H7 (cell line): Measurements from ENCODE around the gene QSOX1. TPM values are rescaled to one million over a fixed set of nuclear protein-coding genes. Genes with fewer than 3 reads are reported as not detected.
A peak's percentile ranks its signal among the peaks of the same experiment; 100 is the strongest.

Experiments
- DNase-seq: peaks from one replicate; pipeline ENCODE4 v3.0.0; 2012
- H3K27me3 ChIP-seq: 2 replicates; pipeline ENCODE4 v1.6.0; 2011; ENCODE audit warnings: mild to moderate bottlenecking, low read length; ENCODE audit not compliant: control insufficient read depth, insufficient read depth
- H3K36me3 ChIP-seq: replicated peaks from 2 replicates; pipeline ENCODE4 v1.5.1; 2011; ENCODE audit warnings: low read length; ENCODE audit not compliant: control insufficient read depth, insufficient read depth
- H3K4me3 ChIP-seq: 2 replicates; pipeline ENCODE4 v1.5.1; 2011; ENCODE audit warnings: low read depth, mild to moderate bottlenecking, control low read depth, low read length, moderate library complexity; ENCODE audit not compliant: insufficient read depth
- total RNA-seq: library from RNA; depleted of rRNA; stranded (reverse); fragments of >200 nt; shearing (Covaris generic); gene quantifications from 2 replicates; pipeline ENCODE4 v1.2.3, GENCODE V29; 2014

QSOX1 gene
- total RNA-seq, 1 experiment from 2014 or later = 133 TPM

DNA sequence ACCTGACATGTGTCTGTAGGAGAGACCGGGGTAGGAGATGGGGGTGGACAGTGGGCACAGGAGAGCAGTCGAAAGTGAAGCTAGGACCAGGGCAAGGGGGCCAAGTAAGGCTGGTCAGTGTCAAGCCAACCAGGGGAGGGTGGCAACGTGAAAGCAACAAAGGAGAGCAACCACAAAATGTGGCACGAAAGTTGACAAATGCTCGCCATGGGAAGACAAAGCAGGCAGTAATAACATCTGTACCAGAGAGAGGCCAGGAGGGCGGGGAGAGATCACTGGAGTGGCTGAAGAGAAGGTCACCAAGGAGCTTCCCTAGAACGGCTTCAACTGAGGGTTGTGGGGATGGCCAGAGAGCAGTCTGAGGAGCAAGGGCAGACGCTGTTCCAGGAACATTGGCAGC is 17.0 kb downstream of the QSOX1 start:
- H3K36me3 ChIP-seq = no peaks in the 10 kb centered on the region; the same call in none of the 2 replicates
- DNase-seq = no peak
- no peak overlapping the region for H3K4me3 ChIP-seq
- H3K27me3 ChIP-seq = no peaks in the 10 kb centered on the region

DNA sequence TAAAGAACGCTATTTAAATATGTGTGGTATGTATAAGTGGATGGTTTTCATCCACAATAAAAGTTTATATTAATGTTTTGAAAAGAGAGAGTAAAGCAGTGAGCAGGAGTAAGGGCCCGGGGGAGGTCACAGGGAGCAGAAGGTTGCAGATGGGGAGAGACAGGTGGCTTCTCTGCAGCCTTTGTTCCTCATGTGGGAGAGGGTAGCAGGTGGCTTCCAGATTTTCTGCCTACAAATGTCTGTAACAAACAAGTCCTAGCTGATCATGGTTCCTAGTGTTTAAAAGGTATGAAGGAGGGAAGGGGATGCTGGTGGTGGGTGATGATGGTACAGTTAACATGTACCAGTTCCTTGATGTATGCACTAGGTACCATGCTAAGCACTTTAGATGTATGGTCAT is 18.8 kb downstream of the QSOX1 start:
- no peak overlapping the region for H3K4me3 ChIP-seq
- no peaks in the 10 kb centered on the region; the same call in none of the 2 replicates for H3K36me3 ChIP-seq
- DNase-seq = no peak
- no peaks in the 10 kb centered on the region for H3K27me3 ChIP-seq

DNA sequence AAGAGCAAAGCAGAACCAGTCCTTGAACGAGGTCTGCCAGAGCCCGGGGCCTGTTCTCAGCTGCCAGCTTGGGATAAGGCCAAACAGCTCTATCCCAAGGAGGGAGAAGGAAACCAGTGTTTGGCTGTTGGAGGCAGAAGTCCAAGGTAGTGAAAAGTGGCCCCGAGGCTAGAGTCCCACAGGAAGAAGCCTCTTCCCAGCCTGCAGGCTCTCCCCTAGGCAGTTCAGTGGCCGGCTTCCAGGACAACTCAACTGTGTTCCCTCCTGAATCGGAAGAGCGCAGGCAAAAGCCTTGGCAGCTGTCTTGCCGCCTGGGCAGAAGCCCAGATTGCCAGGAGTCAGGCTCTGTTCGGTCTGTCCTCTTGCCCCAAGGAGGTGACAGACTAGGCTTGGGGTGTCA is 19.3 kb downstream of the QSOX1 start:
- Histone ChIP-seq H3K36me3 (no peaks in the 10 kb centered on the region; the same call in none of the 2 replicates), H3K4me3 (no peak overlapping the region), H3K27me3 (no peaks in the 10 kb centered on the region)
- DNase-seq = no peak

DNA sequence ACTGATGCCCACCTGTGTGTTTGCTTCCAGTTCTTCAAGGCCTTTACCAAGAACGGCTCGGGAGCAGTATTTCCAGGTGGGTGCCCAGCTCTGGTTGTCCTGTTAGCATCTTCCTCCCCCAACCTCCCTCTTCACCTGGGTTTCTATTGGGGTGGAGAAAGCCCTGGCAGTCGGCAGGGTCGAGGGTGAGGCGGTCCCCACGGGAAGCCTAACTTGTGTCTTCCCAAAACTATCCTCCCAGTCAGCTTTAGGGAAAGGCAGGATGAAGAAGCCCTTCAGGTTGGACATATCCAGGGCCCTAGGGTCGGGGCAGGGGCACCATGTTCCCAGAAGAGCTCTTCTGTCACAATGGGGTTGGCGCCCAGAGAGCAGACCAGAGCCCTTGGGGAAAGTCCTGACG is 20.6 kb downstream of the QSOX1 start:
- DNase-seq = no peak
- no peaks in the 10 kb centered on the region for H3K27me3 ChIP-seq
- no peak overlapping the region for H3K4me3 ChIP-seq
- no peaks in the 10 kb centered on the region; the same call in none of the 2 replicates for H3K36me3 ChIP-seq

DNA sequence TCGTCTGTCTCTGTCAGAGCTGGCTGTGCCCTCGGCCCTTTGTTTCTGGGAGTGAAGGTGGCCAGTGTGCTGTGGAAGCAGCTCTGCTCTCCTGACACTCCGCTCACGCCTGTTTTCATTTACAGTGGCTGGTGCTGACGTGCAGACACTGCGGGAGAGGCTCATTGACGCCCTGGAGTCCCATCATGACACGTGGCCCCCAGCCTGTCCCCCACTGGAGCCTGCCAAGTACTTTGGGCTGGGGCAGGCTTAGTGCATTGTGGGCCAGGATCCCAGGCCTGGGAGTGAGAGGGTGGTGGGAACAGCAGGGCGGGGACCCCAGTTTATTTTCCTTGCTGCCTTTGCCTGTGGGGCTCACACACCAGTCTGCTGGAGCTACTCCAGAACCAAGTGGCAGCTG is 21.1 kb downstream of the QSOX1 start:
- no peaks in the 10 kb centered on the region for H3K27me3 ChIP-seq
- H3K4me3 ChIP-seq = no peak overlapping the region

DNA sequence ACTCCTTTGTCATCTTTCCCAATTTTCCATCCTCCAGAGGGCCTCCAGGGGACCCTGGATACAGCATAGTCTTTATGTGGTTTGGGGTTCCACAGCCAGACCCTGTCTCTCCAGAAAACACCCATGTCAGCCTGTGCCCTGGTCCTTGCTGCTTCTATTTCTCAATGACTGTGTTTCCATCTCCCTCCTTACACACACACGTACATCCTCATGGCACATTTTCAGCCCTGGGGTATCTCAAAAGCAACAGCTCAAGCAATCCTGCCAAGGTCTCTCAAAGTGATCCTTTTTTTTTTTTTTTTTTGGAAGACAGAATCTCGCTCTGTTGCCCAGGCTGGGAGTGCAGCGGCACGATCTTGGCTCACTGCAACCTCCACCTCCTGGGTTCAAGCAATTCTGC is 22.3 kb downstream of the QSOX1 start:
- H3K4me3 ChIP-seq = no peak overlapping the region
- DNase-seq = no peak
- no peaks in the 10 kb centered on the region for H3K27me3 ChIP-seq
- no peaks in the 10 kb centered on the region; the same call in 1 of the 2 replicates for H3K36me3 ChIP-seq

More for the DNA sequence above, 21.1 kb downstream of the QSOX1 start:
- no peaks in the 10 kb centered on the region; the same call in none of the 2 replicates for H3K36me3 ChIP-seq
- no peak for DNase-seq

DNA sequence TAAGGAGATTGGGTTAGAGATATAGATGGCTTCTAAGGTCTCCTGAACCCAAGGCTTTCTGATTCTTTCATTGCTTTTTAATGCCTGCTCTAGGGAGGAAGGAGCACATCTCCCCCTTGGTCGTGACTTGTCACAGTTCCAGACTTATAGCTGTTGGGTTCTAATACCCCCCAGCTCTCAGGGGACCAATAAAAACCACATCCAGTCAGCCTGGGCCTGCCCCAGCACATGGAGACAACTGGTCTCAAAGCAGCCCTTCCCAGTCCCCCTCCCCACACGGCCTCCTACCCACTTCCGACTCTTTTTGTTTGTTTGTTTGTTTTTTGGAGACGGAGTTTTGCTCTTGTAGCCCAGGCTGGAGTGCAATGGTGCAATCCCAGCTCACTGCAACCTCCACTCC is 23.3 kb downstream of the QSOX1 start:
- Histone ChIP-seq H3K27me3 (no peaks in the 10 kb centered on the region), H3K4me3 (no peak overlapping the region), H3K36me3 (no peaks in the 10 kb centered on the region; the same call in none of the 2 replicates)
- no peak for DNase-seq

DNA sequence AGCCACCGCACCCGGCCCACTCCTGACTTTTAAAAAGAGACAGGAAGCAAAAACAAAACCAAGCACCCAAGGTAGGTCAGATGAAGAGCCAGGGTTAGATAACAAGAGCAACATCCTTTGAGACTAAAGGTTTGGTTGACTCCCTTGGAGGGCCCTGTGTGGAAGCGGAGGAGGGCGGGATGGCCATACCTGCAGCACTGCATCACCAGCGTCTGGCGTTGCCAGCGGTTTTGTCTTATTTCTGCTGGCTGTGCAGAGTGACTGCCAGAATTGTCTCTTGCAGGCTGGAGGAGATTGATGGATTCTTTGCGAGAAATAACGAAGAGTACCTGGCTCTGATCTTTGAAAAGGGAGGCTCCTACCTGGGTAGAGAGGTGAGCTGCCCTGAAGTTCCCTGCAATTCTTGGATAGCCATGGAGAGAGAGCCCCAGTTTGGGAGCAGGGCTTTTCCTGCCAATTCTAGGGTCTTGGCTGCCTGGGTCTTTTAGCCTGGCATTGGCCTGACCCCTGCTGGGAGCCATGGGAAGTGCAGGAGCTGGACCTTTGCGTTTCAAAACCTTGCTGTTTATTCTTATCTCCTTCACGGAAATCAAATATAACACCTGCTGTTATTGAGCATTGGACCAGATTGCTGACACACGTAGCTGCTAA is 24.0 kb downstream of the QSOX1 start:
- DNase-seq = peak; percentile 91
- H3K27me3 ChIP-seq = no peaks in the 10 kb centered on the region
- H3K4me3 ChIP-seq = no peak overlapping the region
- peaks cover under 1% of the 10 kb centered on the region for H3K36me3 ChIP-seq

DNA sequence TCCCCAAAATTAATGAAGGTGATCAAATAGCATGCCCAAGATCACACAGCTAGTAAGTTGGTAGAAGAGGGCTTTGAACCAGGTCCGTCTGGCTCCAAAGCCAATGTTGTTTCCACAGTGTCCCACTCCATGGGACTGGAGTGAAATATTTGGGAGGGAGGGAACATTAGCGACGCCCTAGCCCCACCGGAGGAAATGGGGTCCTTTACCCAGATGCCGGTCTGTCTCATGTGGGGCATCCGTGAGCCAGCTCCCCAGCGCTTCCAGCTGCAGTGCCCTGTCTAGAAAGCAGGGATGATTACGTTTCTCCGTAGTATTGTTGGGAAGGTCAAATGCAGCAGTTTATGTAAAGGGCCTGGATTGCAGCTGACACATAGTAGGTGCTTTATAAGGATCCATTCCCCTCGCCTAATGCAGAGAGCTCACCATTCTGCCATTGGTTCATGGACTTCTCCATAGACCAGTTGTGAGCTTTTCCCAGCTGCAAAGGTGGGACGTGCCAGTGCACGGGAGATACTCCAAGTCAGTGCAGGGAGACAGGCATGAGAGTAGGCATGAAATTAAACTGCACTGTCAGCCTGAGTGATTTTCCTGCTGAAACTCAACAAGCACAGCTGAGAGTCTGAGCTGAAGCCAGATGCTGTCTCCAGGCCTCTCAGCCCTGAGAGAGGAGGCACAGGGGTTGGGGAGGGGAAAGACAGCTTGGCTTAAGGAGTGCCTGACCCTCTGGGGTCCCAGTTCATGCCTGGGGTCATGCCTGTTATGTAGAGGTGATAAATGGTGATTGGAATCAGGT is 24.7 kb downstream of the QSOX1 start:
- no peak overlapping the region for H3K4me3 ChIP-seq
- no peak for DNase-seq
- no peaks in the 10 kb centered on the region for H3K27me3 ChIP-seq
- peaks cover 4% of the 10 kb centered on the region for H3K36me3 ChIP-seq

DNA sequence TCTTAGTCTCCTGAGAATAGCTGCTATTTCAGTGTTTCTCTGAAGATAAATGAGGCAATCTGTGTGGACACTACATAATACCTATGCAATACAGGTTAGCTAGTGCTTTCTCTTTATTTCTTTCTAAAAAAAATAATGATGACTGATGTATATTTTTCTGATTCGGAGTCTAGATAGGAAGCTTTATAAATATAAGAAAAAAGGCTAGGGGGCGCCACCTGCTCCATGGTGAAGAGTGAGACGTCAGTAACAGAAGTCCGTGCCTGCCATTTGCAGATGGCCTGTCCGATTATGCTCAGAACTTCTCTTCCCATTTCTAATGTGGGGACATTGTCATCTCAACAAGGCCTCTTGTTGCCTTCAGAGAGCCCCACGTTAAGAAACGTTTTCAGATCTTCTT is 26.4 kb downstream of the QSOX1 start:
- Histone ChIP-seq H3K4me3 (no peak overlapping the region), H3K36me3 (peaks cover 4% of the 10 kb centered on the region), H3K27me3 (no peaks in the 10 kb centered on the region)
- DNase-seq = peak; percentile 75

DNA sequence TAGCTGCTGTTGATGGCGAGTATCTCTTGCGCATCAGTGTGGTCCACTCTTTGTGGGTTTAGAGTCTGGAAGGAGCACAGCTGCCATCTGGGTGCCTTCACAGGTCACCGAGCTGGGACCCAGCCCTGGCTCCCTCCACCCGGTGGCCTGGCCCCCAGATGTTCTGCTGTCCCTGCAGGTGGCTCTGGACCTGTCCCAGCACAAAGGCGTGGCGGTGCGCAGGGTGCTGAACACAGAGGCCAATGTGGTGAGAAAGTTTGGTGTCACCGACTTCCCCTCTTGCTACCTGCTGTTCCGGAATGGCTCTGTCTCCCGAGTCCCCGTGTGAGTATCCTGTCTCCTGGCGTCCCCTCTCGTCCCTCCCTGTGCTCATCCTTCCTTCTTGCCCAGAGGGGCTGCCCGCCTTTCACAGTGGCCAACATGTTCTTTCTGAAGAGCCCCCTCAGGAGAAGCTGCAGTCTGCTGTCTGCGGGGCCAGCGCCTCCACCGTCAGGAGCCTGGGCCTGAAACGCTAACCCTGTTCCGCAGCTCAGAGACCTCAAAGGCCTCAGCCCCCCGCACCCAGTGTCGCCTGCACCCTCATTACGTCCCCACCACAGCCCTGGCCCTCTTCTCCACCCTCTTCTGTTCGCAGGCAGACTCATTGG is 27.4 kb downstream of the QSOX1 start:
- no peak overlapping the region for H3K4me3 ChIP-seq
- H3K36me3 ChIP-seq = peaks cover 4% of the 10 kb centered on the region
- H3K27me3 ChIP-seq = no peaks in the 10 kb centered on the region
- peak; percentile 46 for DNase-seq

DNA sequence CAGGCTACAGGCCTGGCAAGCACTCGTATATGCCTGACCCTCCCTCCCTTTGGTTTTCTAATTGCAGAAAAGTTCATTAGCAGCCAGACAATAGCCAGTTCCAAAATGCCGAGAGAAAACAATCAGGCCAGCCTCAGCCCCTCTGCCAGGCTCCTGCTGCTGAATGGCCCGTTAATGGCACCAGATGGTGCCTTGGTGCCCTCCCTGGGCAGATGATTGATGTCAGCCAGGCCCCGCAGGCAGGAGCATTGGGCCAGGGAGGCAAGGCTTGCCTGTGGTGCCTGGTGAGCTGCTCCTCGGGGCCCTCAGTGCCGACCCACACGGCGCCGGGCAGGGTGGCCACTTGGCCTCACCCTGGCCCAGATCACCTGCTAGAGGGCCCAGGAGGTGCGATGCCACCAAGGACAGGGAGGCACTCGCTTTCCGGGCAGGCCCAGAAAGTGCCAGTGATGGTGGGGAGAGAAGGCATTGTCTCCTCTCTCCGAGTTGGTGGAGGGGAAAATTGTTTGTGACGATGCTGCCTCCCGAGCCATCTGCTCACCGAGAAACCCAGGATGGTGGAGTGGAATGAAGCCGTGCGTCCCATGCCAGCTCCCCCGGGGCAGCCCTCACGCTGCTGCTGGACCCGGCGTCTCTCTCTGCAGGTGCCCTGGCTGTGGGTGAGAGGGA is 28.1 kb downstream of the QSOX1 start:
- H3K4me3 ChIP-seq = no peak overlapping the region
- peaks cover 4% of the 10 kb centered on the region for H3K36me3 ChIP-seq
- DNase-seq = peak; percentile 48
- no peaks in the 10 kb centered on the region for H3K27me3 ChIP-seq

DNA sequence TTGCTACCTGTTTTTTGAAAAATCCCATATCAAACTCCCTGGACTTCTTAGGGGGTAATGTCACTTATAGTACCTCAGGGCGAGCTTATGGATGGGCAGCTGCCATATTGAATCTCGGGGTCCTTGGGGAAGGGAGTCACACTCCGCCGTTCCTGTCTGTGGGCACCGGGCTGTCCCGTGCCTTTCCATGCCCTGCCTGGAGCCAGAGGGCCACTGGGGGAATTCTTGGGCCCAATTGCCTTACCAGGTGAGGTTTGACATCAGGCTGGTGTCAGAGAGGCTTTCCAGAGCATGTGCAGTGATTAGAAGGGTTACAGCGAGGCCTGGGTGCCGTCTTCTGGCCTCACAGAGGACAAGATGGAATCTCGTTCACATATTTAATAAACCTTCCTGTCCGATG is 28.8 kb downstream of the QSOX1 start:
- DNase-seq = no peak
- peaks cover 4% of the 10 kb centered on the region for H3K36me3 ChIP-seq
- no peak overlapping the region for H3K4me3 ChIP-seq
- H3K27me3 ChIP-seq = no peaks in the 10 kb centered on the region

DNA sequence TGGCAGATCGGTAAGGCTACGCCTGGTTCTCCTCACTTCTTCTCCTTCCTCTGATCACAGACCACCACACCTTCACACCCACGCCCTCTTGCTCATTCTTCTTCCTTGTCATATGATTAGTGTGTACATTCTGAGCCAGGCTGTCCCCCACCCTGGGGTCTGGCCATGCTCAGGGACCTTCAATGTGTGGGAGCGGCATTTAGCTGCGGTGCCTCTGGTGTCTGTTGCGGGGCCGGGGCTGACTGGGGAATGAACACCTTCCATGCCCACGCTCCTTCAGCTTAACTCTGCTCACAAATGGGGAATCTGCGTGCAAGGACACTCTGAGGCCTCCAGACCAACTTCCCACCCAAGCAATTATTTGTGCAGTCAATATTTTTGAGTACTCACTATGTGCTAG is 29.4 kb downstream of the QSOX1 start:
- DNase-seq = no peak
- no peaks in the 10 kb centered on the region for H3K27me3 ChIP-seq
- H3K36me3 ChIP-seq = peaks cover 5% of the 10 kb centered on the region
- H3K4me3 ChIP-seq = no peak overlapping the region
